Tibial nerve (tissue), 4 donors: ENCODE measurements around the gene NSD2. TPM values are rescaled to one million over a fixed set of nuclear protein-coding genes. Genes with fewer than 3 reads are reported as not detected.

Experiments
- DNase-seq, 2 donors: peaks; one replicate each; pipeline ENCODE4 v3.0.0-alpha.2; 2019; ENCODE audit warnings: low spot score in 2 of 2
- H3K27ac ChIP-seq, 4 donors: fragments of 200-600 bp; sonication (generic) in 3 of 4; one replicate each; pipeline ENCODE4 v1.5.1; 2017 to 2019; ENCODE audit warnings: mild to moderate bottlenecking in 1 of 4
- H3K27me3 ChIP-seq, 2 donors: fragments of 200-600 bp; sonication (generic) in 1 of 2; one replicate each; pipeline versions ENCODE4 v1.5.1 to v1.6.0; 2017 to 2019
- H3K36me3 ChIP-seq, 3 donors: fragments of 200-600 bp; sonication (generic); one replicate each; pipeline ENCODE4 v1.5.1; 2018 to 2019
- H3K4me1 ChIP-seq, 4 donors: fragments of 200-600 bp; sonication (generic) in 3 of 4; one replicate each; pipeline ENCODE4 v1.5.1; 2017 to 2019
- H3K4me3 ChIP-seq, 4 donors: fragments of 200-600 bp; sonication (generic) in 3 of 4; one replicate each; pipeline ENCODE4 v1.5.1; 2017 to 2019; ENCODE audit warnings: mild to moderate bottlenecking in 1 of 4, moderate library complexity in 1 of 4
- H3K9me3 ChIP-seq, 4 donors: fragments of 200-600 bp; sonication (generic) in 3 of 4; one replicate each; pipeline ENCODE4 v1.5.1; 2017 to 2019
- CTCF ChIP-seq, 5 experiments: fragments of 200-600 bp in 3 of 5; fragments of 450-650 bp in 2 of 5; sonication (generic) in 3 of 5; IDR thresholded peaks; one replicate each; pipeline ENCODE4 v1.5.1; 2016 to 2019; ENCODE audit warnings: antibody characterized with exemption in 5 of 5, mild to moderate bottlenecking in 3 of 5, moderate library complexity in 2 of 5
- EP300 ChIP-seq, 2 donors: sonication (generic); formaldehyde crosslinking; IDR thresholded peaks; one replicate each; pipeline ENCODE4 v1.6.1; 2017; ENCODE audit warnings: antibody characterized with exemption in 2 of 2, mild to moderate bottlenecking in 1 of 2
- POLR2A ChIP-seq, 2 donors: fragments of 450-650 bp; IDR thresholded peaks; one replicate each; pipeline ENCODE4 v1.6.1; 2017; ENCODE audit warnings: antibody characterized with exemption in 2 of 2, mild to moderate bottlenecking in 2 of 2, moderate library complexity in 2 of 2
- WGBS, 2 donors: methylation state at CpG; one replicate each; pipeline ENCODE4 v1.1.5; 2018; 5-methylcytosine and 5-hydroxymethylcytosine counted together
- total RNA-seq, 4 donors: library from RNA; depleted of rRNA; stranded (reverse); fragments of >200 nt; gene quantifications; one replicate each; pipeline ENCODE4 v1.1.0, GENCODE V29; 2016

The NSD2 gene
- total RNA-seq, 4 donors from 2014 or later: 27.2 to 45.6 (median 32.2) TPM

GRCh38 chr4:2006367-2006766 lies 135.2 kb downstream of the NSD2 start:
- TF ChIP-seq POLR2A (IDR thresholded peaks at IDR 0.05) (no peak), EP300 (IDR thresholded peaks at IDR 0.05) (no peak), CTCF (IDR thresholded peaks at IDR 0.05) (no peak)
- Histone ChIP-seq H3K36me3 (peaks cover 0 to 47% (median 0%) of the 10 kb centered on the region in 3 donors), H3K4me1 (peaks cover 0 to 36% (median 2%) of the 10 kb centered on the region in 4 donors), H3K27ac (no peak overlapping the region), H3K27me3 (no peaks in the 10 kb centered on the region), H3K9me3 (no peaks in the 10 kb centered on the region), H3K4me3 (no peak overlapping the region)
- no peak for DNase-seq
- 81 to 87% methylated on average over 7 of the region's 7 CpGs for WGBS, 2 donors

- peak overlapping the region in 2 of 4 donors; percentile 58 to 65 for H3K4me3 ChIP-seq
- H3K36me3 ChIP-seq: peaks cover 0 to 39% (median 0%) of the 10 kb centered on the region in 3 donors
- no peak for DNase-seq
- WGBS, 2 donors: 82 to 84% methylated on average over 15 of the region's 15 CpGs
- H3K9me3 ChIP-seq: no peaks in the 10 kb centered on the region
- no peak for TF ChIP-seq POLR2A (IDR thresholded peaks at IDR 0.05)
- TF ChIP-seq CTCF (IDR thresholded peaks at IDR 0.05): no peak
- no peak for TF ChIP-seq EP300 (IDR thresholded peaks at IDR 0.05)
- H3K27ac ChIP-seq: peak overlapping the region in 1 of 4 donors; percentile 97
- H3K27me3 ChIP-seq: no peaks in the 10 kb centered on the region
- H3K4me1 ChIP-seq: peaks cover 0 to 36% (median 2%) of the 10 kb centered on the region in 4 donors
These were observed 135.9 kb downstream of the NSD2 start for GRCh38 chr4:2006956-2007653.

- no peak for DNase-seq
- Histone ChIP-seq H3K9me3 (no peaks in the 10 kb centered on the region), H3K27me3 (no peaks in the 10 kb centered on the region), H3K4me1 (peaks cover 0 to 36% (median 2%) of the 10 kb centered on the region in 4 donors), H3K36me3 (peaks cover 0 to 33% (median 0%) of the 10 kb centered on the region in 3 donors), H3K4me3 (peak overlapping the region; percentile 58 to 99 (median 81)), H3K27ac (peak overlapping the region; percentile 93 to 99 (median 96))
- 1 to 3% methylated on average over 50 to 52 of the region's 57 CpGs for WGBS, 2 donors
- TF ChIP-seq EP300 (IDR thresholded peaks at IDR 0.05): no peak
- no peak for TF ChIP-seq POLR2A (IDR thresholded peaks at IDR 0.05)
These were observed 136.8 kb downstream of the NSD2 start for GRCh38 chr4:2007804-2008670.

- no peaks in the 10 kb centered on the region for H3K9me3 ChIP-seq
- H3K4me1 ChIP-seq: peaks cover 0 to 36% (median 2%) of the 10 kb centered on the region in 4 donors
- H3K36me3 ChIP-seq: peaks cover 0 to 27% (median 0%) of the 10 kb centered on the region in 3 donors
- no peaks in the 10 kb centered on the region for H3K27me3 ChIP-seq
- H3K27ac ChIP-seq: peak overlapping the region; percentile 93 to 99 (median 96)
- no peak for DNase-seq
- TF ChIP-seq POLR2A (IDR thresholded peaks at IDR 0.05) (no peak), CTCF (IDR thresholded peaks at IDR 0.05) (no peak)
- peak overlapping the region; percentile 58 to 99 (median 81) for H3K4me3 ChIP-seq
- WGBS, 2 donors: 1% methylated on average over 23 to 27 of the region's 27 CpGs
These were observed 137.4 kb downstream of the NSD2 start for GRCh38 chr4:2008671-2008920.

- H3K27me3 ChIP-seq: no peaks in the 10 kb centered on the region
- peaks cover 0 to 22% (median 0%) of the 10 kb centered on the region in 3 donors for H3K36me3 ChIP-seq
- peak within 1 kb of the TSS; percentile 58 to 99 (median 81) for H3K4me3 ChIP-seq
- peak within 1 kb of the TSS; percentile 93 to 99 (median 96) for H3K27ac ChIP-seq
- DNase-seq: peak; percentile 90 to 92
- 1% methylated on average over 27 to 39 of the region's 95 CpGs for WGBS, 2 donors
- no peaks in the 10 kb centered on the region for H3K9me3 ChIP-seq
- TF ChIP-seq POLR2A (IDR thresholded peaks at IDR 0.05): peak; percentile 30 to 66
- TF ChIP-seq EP300 (IDR thresholded peaks at IDR 0.05): peak; percentile 44 to 88
- TF ChIP-seq CTCF (IDR thresholded peaks at IDR 0.05): peak; percentile 52 to 94 (median 76)
- peaks cover 0 to 36% (median 2%) of the 10 kb centered on the region in 4 donors for H3K4me1 ChIP-seq
These were observed 137.9 kb downstream of the NSD2 start, which contains the start of gene NELFA for GRCh38 chr4:2008921-2009650. TSS of gene NELFA (minus strand) at chr4:2008974. CDS start at chr4:2008959, 15 bp downstream.
